Endothelial cell (in vitro differentiated cells): ENCODE data around the gene MYBBP1A. TPM values are rescaled to one million over a fixed set of nuclear protein-coding genes. Genes with fewer than 3 reads are reported as not detected.

Experiments
- DNase-seq: peaks from one replicate; pipeline ENCODE4 v3.0.0; 2021; ENCODE audit warnings: low spot score
- H3K27ac Mint-ChIP-seq: one replicate; pipeline ENCODE4 v1.8.0; 2021; ENCODE audit warnings: mixed read lengths, inconsistent platforms; ENCODE audit not compliant: unreplicated experiment
- H3K27me3 Mint-ChIP-seq: one replicate; pipeline ENCODE4 v1.8.0; 2021; ENCODE audit warnings: mild to moderate bottlenecking, moderate library complexity, mixed read lengths, inconsistent platforms; ENCODE audit not compliant: unreplicated experiment
- H3K36me3 Mint-ChIP-seq: one replicate; pipeline ENCODE4 v1.8.0; 2021; ENCODE audit warnings: mild to moderate bottlenecking, low read depth, mixed read lengths, inconsistent platforms; ENCODE audit not compliant: unreplicated experiment
- H3K4me1 Mint-ChIP-seq: one replicate; pipeline ENCODE4 v1.8.0; 2021; ENCODE audit warnings: mild to moderate bottlenecking, mixed read lengths, inconsistent platforms; ENCODE audit not compliant: unreplicated experiment
- H3K4me3 Mint-ChIP-seq: one replicate; pipeline ENCODE4 v1.8.0; 2021; ENCODE audit warnings: mild to moderate bottlenecking, mixed read lengths, inconsistent platforms; ENCODE audit not compliant: unreplicated experiment
- H3K9me3 Mint-ChIP-seq: one replicate; pipeline ENCODE4 v1.8.0; 2021; ENCODE audit warnings: mixed read lengths, inconsistent platforms; ENCODE audit not compliant: unreplicated experiment
- total RNA-seq: library from RNA; stranded (reverse); fragmentation: NEBNext Ultra II Directional; extraction: Animal tissue kit (Norgen Biotek cat#: 25700); gene quantifications from one replicate; pipeline ENCODE4 v1.2.1, GENCODE V29; 2021; ENCODE audit not compliant: unreplicated experiment
- TF ChIP-seq, protein P1 (sequence below): fragments of 200-600 bp; sonication (generic); IDR thresholded peaks from one replicate; pipeline ENCODE4 v1.5.0; 2021; ENCODE audit warnings: antibody characterized with exemption; ENCODE audit not compliant: unreplicated experiment

Gene MYBBP1A
- total RNA-seq, 1 donor from 2014 or later = 32.4 TPM

DNA sequence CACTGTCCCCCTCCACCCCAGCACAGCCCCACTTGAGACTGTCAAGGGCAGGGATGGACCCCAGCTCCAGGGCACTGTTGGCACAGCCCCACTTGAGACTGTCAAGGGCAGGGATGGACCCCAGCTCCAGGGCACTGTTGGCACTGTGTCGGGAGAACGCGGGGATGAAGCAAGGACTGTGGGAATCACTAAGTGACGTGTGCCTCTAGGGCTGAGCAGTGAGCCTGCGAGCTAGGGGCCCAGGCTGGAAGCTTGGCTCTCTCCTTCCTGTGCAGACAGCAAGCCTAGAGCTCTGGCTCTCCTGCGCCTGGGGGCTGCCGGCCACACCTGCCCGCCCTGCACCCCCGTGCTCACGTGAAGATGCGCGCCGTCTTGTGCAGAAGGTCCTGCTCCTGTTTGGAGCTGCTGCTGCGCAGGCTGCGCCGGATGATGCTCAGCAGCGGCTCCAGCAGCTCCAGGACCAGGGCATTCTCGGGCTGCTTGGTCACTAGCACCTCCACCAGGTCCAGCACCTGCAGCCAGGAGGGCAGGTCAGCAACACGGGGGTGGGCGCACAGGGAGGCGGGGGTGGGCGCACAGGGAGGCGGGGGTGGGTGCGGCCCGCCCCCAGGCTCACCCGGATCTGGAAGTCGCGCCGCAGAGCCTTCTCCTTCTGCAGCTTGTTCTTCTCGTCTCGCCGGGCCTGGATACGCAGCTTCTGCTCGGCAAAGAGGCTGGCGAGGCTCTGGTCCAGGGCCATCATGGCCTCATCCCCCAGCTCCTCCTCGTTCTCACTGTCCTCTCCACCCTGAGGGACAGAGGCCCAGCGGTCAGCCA is 10.8 kb downstream of the MYBBP1A start:
- Mint-ChIP-seq H3K4me3 (peak overlapping the region; percentile 21), H3K27me3 (peaks cover 48% of the 10 kb centered on the region), H3K36me3 (no peaks in the 10 kb centered on the region)

DNA sequence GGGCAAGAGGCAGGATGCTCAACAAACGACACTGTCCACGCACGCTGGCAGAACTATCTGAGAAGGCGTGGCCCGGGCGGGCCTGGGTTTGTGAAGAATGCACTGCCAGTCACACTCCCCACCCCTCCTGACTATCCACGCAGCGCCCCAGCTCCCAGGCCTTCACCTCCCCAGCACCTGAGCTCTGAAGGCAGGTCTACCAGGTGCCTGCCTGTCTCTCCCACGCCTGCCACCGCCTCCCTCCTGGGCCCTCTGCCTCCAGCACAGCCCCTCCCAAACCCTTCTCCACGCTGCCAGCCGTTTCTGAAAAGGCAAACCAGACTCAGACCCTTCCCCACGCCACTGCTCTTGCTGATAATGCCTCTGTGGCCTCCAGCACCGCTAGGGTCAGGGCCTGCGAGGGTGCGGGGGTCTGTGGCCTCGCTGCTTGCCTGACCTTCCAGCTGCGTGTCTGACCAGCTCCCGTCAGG is 11.6 kb downstream of the MYBBP1A start:
- Mint-ChIP-seq H3K36me3 (no peaks in the 10 kb centered on the region), H3K9me3 (no peaks in the 10 kb centered on the region), H3K27ac (peak overlapping the region; percentile 57), H3K4me3 (peak overlapping the region; percentile 21), H3K4me1 (peaks cover 8% of the 10 kb centered on the region), H3K27me3 (peaks cover 51% of the 10 kb centered on the region)
- peak; percentile 12 for DNase-seq
- TF ChIP-seq, protein P1, sequence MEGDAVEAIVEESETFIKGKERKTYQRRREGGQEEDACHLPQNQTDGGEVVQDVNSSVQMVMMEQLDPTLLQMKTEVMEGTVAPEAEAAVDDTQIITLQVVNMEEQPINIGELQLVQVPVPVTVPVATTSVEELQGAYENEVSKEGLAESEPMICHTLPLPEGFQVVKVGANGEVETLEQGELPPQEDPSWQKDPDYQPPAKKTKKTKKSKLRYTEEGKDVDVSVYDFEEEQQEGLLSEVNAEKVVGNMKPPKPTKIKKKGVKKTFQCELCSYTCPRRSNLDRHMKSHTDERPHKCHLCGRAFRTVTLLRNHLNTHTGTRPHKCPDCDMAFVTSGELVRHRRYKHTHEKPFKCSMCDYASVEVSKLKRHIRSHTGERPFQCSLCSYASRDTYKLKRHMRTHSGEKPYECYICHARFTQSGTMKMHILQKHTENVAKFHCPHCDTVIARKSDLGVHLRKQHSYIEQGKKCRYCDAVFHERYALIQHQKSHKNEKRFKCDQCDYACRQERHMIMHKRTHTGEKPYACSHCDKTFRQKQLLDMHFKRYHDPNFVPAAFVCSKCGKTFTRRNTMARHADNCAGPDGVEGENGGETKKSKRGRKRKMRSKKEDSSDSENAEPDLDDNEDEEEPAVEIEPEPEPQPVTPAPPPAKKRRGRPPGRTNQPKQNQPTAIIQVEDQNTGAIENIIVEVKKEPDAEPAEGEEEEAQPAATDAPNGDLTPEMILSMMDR = no peak

More for the DNA sequence above, 10.8 kb downstream of the MYBBP1A start:
- Mint-ChIP-seq H3K4me1 (peaks cover 8% of the 10 kb centered on the region), H3K27ac (peak overlapping the region; percentile 57), H3K9me3 (no peaks in the 10 kb centered on the region)
- DNase-seq = peak; percentile 7
- TF ChIP-seq, protein P1 = no peak

DNA sequence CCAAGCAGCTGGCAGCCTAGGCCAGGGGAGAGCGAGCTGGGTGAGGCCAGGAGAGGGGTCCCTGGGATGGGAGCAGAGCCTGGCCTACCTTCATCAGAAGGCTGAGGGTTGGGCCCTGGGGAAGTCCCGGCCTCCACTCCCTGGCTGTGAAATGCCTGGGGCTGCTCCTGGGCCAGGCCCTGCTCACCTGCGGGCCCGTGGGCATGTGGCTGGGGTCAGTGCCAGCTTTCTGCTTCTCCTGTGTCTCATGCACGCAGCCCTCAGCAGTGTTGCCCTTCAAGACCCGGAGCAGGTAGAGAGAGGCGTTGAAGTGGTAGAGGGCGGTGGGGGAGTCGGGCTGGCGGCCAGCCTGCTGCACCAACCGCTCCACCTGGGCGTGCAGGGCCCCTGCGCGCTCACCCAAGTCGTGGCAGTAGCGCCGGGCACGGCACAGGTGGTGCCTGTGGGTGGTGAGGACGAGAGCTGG is 12.4 kb downstream of the MYBBP1A start:
- Mint-ChIP-seq H3K36me3 (no peaks in the 10 kb centered on the region), H3K27me3 (peaks cover 51% of the 10 kb centered on the region)
- DNase-seq = peak; percentile 14

DNA sequence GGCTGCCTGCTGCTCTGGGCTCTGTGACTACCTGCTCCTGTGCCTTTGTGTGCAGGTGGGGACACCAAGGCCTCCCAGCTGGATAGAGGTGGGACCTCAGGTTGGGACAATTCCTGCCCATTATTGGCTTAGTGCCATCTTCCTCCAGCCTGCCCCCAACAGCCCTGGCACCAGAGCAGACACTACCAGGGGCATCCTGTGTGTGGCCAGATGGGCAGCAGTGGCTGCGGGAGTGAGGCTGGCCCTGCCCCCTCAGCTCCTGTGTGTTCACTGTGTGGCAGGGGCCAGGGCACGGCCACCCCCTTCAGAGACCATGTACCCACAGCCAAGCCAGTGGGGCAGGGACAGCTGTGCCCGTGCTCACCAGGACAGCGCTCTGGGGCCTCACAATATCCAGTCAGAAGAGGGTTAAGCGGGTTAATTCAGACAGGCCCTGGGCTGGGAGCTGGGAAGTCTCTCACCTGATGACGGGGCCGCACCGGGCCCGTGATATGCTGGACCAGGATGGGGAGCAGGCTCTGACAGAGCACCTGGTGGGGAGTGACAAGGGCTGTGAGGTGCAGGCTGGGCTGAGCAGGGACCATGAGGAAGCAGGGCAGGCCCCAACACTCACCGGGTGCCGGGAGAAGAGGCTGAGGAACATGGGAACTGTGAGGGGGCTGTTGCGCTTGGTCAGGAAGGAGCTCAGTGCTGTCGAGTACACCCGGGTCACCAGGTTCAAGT is 13.0 kb downstream of the MYBBP1A start:
- TF ChIP-seq, protein P1 = no peak
- peaks cover 12% of the 10 kb centered on the region for H3K4me1 Mint-ChIP-seq
- H3K4me3 Mint-ChIP-seq = peak overlapping the region; percentile 42
- H3K27ac Mint-ChIP-seq = peak overlapping the region; percentile 67
- H3K36me3 Mint-ChIP-seq = no peaks in the 10 kb centered on the region
- peaks cover 54% of the 10 kb centered on the region for H3K27me3 Mint-ChIP-seq
- no peaks in the 10 kb centered on the region for H3K9me3 Mint-ChIP-seq
- DNase-seq = peak; percentile 7

More for the DNA sequence above, 12.4 kb downstream of the MYBBP1A start:
- TF ChIP-seq, protein P1 = no peak
- Mint-ChIP-seq H3K27ac (no peak overlapping the region), H3K4me3 (no peak overlapping the region), H3K4me1 (peaks cover 10% of the 10 kb centered on the region), H3K9me3 (no peaks in the 10 kb centered on the region)
